HG02981 (cell line): ENCODE results near the gene UNC13C.
A peak's percentile ranks its signal among the peaks of the same experiment; 100 is the strongest.

ENCODE experiments used
- ATAC-seq: cut with Tn5 transposase; IDR thresholded peaks from one replicate; pipeline ENCODE4 v1.9.1; 2021; ENCODE audit warnings: mild to moderate bottlenecking, moderate library complexity; ENCODE audit not compliant: unreplicated experiment

UNC13C gene

DNA sequence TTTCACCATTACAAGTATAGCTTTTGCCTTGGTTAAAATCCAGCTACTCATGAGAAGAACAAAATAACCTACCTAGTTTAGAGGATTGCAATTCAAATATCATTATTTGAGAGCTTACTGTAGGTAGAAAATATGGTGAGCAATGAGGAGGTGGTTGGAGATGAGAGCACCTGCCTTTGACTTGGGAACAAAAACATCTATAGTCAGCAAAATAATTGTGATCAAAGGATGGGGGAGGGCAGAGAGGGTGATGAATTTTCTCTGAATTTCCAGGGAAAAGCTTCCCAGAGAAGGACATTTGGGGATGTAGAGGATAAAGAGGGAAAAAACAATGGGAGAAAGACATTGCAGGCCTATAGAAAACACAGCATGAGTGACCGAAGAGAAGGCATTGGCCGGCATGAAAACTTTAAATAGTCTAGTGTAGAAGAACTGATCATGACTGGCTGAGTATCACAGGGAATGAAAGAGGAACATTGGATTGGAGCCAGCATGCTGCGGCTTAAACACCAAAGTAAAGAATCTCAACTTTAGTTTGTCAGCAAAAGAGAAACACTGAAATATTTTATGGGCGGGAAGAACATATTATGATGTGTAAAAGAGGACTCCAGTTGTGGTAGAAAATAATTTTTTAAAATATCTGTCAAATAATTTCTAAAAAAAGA is 581.3 kb downstream of the UNC13C start:
- ATAC-seq = no peak

DNA sequence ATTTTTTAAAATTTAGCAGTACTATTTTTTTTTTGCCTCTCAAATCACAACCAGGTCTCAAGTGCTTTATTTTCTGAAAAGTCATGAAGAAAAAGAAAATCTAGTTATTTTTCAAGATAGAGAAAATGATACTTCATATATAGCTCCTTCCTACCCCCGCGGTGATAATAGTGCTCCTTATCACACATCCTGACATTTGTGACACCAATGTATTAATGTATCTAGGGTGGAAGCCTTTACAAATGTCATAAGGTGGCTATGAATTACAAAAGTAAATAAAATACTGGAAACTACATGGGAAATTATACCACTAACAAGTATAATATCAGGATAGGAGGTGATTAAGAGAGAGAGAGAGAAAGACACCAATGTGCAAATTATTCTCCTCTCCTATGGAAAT is 582.2 kb downstream of the UNC13C start:
- ATAC-seq = no peak

DNA sequence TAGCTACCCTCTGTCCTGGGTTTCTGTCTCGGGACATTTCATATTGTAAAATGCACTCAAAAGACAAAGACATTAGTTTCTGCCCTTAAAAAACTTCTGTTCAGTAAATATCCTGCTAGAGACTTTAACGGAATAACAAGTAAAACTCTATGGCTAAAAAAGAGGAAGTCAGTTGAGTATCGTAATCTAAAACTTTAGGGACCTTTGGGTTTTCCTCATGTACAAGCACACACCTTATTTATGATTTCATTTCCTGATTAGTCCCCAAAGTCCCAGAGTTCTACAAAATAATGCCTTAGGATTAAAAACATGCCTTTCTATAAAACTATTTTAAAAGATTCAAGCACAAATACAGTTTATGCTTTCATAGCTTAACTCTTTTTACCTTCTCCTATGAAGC is 585.9 kb downstream of the UNC13C start:
- no peak for ATAC-seq

DNA sequence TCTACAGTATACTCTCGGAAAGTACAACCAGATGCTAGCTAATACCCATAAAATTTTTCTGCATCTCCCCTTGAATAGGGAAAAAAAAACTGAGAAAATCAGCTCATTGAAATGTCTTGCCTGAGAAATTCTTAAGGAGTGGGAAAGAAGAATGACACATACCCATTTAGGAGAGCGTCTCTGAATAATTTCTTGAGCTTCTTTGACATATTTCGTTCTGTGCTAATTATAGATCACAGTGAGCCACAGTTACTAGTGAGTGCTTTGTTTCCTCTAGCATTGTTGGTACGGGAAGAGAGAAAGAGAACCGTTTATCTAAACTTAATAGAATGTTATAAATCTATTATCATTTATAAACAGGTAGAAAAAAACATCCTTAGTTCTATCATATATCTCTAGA is 588.4 kb downstream of the UNC13C start:
- ATAC-seq = no peak

DNA sequence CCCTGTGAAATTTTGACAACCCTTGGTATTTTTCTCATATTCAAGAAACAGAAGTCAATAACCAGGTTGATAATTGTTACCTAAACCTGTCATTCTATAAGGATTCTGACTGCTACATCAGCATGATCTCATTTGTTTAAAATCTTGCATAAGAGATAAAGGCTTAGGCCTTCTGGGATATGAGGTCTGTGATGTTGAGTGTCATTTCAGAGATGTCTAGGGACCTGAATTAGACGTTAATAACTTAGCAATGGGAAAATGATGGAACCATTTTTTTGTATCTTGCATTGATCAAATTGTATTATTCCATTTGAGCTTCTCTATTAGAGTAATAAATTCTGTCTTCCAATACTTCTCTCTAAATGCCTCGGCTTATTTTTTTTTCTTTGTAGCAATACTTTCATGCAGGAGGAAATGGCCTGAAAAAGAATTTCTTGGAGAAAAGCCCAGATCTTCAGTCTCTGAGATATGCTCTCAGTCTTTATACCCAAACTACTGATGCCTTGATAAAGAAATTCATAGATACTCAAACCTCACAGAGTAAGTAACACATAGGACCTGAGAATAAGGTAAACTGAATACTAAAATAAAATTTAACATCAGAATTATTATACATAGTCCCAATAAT is 589.3 kb downstream of the UNC13C start:
- no peak for ATAC-seq

DNA sequence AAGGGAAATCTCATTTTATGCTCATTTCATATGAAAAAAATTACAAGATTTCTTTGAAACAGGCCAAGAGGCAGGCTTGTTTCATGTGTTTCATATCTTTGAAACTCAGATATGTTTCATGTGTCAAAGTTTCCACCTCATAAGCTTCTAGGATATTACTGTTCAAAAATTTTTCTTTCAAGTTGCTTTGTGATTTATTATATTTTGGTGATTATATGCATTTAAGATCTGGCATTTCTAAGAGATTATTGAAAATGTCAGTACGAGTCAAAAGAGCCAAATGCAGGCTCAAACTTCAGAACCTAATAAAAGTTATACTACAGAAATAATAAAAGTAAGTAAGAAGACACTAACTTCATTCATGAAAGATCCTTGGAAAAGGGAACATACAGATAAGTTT is 590.1 kb downstream of the UNC13C start:
- no peak for ATAC-seq

DNA sequence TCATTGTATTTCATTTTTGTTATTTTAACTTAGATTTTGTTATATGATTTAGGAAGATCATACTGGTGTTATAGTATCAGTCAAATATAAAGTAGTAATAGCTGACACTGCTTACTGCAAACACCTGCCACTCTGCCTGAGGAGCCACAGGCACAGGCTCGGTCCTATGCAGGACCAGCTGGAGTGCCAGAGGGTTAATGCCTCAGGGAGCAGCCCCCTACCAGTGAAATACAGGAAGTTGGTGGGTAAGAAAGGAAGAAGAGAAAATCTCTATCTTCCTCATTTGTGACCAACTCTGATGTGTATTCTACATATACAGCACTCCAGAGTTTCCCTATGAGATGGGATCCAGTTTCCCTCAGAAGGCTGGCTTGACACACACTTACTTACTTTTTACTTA is 593.3 kb downstream of the UNC13C start:
- no peak for ATAC-seq

DNA sequence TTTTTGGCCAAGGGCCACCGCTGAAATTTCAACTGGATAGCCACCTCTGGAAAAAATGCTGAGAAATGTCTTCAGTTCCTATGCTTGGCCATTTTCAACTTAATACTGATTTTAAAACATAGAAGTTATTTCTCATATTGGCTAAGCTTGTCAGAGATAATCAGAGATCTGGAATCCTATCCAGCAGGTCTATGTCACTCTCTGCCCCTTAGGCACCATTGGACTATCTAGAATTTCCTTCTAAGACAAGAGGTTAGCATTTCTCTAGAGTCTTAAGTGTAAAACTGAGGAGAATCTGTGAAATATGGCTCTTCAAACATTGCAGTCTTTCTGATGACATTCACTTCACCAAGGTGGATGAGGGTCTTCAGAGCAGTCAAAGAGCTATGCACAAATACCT is 597.3 kb downstream of the UNC13C start:
- no peak for ATAC-seq

DNA sequence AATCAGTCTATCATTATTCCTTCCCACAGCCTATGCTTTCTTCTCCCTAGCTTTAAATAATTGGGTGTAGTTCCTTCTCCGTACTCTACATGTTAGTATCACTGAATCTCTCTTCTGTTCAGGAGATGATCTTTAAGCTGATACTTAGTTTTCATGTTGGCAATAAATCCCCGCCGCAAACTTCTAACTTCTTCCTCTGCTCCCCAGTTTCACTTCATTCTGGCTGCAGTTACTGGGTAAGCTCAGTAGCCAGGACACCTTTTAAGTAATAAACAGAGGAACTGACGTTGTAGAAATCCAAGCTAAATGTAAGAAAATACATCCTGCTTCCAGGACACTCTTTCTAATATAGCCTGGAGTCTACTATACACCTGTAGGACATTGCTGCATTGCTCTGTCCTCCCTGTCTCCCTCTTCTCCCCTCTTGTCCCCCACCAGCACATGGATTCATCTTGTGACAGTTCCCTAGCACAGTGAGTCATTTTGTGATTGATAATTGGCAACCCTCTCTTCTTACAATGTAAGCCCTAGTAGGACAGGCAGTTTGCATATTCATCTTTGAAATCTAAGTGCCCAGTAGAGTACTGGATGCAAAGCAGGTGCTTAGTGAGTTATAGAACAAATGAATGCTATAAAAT is 598.2 kb downstream of the UNC13C start:
- no peak for ATAC-seq

DNA sequence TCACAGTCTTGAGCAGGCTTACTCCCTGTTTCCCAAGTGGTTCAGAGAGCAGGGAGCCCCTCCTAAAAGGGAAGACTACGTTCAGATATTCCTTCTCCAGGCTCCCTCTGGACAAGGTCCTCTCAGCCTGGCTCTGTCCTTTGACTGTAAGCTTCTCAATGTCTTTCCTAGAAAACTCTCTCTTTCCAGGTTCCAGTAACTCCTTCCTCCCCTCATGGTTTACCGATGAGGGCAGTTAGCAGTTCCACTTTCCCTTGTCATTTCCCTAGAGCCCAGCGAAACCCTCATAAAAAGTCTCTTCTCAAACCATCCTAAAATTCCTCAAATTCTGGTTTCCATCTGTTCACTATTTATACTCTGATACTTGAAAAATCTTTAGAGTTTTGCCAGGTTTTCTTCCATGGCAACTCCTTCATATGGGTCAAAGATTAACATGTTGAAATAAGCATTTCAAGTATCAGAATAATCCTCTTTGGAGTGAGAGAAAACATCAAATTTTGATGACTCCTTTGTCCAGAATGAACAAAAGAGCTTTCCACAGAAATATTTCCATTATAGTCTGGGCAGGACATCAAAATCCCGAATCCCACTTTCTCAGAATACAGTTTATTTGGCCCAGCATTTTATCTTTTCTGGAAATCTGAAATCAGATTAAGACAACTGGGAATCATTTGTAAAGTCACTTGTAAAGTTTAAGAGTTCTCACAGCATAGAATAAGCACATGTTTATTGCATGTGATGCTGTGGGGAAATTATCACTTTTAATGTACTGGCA is 599.4 kb downstream of the UNC13C start:
- no peak for ATAC-seq

DNA sequence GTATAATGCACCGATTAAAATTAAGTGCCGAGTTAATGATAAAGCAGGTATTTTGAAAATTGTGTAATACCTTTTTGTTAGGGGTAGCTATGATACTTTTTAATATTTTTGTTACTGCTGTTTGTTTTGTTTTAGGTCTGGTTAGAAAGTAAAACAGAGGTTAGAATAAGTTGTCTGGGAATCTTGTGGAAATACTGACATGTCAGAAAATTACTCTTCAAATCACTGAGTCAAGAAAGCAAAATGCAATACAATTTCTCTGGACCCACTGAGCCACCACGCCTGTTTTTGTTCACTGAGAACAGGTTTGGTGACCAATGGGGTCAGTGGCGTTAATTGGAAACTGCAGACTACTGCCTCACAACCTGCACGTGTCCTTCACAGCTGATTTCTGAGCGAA is 601.6 kb downstream of the UNC13C start:
- no peak for ATAC-seq

DNA sequence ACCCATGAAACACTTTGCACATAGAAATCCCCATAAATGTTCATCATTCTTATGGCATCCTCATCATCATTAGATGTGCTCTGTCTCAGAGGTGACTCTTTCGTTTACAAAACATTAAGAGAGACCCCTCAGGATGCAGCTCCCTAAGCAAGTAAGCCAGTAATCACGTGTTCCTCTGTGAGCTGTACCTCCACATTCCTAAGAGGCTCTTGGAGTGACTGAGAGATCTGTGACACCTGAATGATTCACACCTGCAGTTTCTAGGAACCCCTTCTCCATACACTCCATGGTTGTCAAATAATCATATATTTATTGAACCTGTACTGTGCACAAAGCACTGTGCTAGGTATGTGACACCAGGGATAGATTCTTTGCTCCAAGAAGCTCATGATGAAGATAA is 602.4 kb downstream of the UNC13C start:
- no peak for ATAC-seq

DNA sequence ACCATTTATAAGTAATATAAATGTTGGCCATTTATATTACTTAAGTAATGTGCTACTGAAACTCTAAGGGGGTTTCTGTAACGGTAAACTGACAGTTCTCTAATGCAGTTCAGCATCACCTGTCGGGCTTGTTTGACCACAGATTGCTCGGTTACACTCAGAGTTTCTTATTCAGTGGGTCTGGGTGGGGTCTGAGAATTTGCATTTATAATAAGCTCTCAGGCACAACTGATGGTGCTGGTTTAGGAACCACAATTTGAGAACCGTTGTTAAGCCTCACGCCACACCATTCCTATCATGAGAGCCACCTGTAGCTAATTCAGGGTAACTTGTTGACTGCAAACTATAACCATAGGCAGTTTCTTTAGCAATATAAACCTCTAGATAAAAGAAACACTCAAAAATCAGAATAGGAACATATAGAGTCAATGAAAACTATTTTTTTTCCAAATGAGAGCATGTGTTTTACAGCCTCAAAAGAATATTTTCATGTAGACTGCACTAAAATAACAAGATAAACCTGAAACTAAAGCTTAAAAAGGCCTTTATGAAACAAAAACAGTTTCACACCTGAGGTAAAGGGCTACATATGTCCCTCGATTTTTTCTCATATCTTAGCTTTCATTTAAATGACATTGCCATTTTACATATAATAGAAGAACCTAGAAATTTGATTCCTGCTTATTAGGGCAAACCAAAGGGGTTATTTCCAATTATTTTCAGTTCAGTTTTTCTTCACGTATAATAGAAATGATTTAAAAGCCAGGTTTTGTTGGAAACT is 604.8 kb downstream of the UNC13C start:
- peak; percentile 61 for ATAC-seq

DNA sequence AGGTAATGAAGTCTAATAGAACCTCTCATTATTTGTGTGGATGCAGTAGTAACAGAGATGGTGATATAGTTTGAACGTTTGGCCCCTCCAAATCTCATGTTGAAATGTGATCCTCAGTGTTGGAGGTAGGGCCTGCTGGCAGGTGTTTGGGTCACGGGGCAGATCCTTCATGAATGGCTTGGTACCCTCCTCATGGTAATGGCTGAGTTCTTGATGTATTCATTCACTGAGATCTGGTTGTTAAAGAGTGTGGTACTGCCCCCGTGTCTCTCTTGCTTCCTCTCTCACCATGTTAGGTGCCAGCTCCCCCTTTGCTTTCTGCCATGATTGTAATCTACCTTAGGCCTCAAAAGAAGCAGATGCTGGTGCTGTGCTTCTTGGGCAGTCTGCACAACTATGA is 606.8 kb downstream of the UNC13C start:
- ATAC-seq = no peak

DNA sequence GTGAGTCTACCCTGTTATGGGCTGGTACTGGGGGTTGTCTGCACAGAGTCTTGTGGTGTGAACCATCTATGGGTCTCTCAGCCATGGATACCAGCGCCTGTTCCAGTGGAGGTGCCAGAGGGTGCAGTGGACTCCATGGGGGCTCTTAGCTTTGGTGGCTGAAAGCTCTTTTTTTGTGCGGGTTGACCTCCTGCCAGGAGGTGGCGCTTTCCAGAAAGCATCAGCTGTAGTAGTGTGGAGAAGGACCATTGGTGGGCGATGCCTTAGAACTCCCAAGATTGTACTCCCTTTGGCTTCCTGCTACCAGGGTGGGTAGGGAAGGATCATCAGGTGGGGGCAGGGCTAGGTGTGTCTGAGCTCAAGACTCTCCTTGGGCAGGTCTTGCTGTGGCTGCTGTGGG is 615.9 kb downstream of the UNC13C start:
- ATAC-seq = no peak

DNA sequence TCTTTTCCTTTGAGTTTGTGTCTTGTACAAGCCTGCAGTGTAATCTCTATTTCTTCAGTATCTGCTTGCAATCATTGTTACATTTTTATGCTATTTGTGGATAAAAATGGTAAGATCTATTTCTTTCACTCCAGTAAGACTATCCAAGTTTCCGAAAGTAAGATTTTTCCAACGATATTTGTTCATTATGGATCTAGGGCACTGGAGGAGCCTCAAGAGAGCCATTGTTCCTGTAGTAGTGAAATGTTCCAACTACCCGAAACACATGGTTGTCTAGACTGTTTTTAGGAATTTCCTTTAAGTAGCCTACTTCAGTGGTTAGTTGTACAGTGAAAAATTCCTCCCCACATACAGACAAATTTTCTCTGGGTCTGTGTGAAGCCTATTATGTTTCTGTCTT is 621.1 kb downstream of the UNC13C start:
- no peak for ATAC-seq

DNA sequence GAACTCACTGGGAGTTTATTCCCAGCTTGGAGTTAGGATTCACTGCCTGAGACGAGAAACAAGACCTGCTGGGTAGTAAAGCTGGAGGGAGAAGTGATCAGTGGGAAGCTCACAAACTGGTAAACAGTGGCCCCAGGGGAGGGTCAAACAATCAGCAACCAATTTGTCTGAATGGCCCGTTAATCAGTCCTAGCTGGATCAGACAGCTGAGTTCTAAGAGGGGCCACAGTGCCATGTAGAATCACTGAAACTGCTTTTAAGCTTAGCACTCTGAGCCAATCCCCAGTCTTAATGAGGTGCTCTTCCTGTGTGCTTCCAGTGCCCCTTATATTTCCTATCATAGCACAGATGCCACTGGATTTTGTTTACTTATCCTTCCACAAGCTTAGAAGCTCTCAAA is 626.8 kb downstream of the UNC13C start:
- no peak for ATAC-seq

DNA sequence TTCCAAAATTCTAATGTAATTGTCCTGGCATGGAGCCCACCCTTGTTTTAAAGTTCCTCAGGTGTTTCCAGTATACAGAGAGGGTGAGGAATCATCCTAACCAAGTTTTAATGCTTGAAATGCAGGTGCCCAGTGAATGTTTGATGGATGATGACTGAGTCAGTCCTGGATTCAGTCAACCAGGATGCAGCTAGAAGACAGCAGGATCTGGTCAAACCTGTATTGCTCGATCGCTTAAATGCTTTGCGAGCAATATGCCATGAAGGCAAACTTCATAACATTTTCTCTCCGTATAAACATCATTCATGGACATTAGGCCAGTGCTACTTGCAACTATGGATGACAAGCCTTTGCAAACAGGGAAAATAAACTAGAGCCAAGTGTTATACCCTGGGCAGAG is 627.3 kb downstream of the UNC13C start:
- ATAC-seq = no peak

DNA sequence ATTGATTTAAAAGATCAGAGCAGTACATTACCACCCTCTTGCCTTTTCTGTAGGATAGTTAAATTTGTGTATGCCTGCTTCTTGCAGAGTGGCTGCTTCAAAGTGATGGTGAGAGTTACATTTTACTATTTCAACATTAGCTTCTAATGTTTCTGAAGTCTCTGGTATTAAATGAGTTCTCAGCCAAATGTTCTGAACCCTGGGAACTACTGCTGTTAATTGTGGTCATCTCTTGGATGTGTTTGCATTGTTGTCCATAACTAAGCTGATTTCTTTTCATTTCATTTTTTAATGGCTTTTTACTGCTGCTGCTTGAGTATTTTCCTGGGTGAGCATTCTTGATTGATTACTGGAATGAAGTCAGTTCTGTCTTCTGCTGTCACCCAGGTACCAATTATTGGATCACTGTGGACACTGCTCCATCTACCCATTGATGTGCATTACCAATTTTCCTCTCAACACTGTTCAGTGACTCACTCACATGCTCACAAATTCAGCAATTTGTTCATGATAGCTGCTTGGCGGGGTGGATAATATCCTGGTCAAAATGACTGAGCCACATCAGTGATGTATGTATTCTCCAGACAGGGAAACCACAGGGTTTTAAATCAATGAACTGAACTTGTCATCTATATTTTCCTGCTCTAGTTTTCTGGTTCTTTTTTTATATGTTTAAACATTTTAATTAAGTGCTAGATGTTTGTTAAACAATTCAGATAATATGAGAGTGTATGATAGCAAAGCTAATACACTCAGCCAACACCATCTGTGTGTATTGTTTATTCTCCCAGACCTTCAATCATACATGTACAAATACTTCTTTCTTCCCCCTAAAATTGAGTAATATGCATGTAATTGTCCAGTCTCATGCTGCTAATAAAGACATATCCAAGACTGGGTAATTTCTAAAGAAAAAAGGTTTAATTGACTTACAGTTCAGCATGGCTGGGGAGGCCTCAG is 630.9 kb downstream of the UNC13C start:
- no peak for ATAC-seq

DNA sequence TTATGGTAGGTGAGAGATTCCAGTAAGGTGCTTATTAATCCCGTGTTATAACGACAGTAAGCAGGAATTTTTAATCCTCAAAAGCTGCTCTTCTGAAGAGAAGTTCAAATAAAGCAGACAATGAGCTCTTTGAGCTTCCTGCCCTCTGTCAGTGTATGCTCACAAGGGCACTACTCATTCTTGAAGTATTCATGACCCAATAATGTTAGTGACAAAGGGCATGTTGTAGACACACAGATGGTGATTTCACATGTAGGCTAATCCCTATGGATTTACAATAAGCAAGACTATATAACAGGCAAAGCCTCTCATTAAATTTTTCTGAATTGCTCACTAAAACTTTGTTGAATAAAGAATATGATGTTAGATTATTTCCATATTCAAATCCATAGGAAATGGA is 639.9 kb downstream of the UNC13C start:
- no peak for ATAC-seq
